IMR-90 (cell line): ENCODE data around the gene MOB2. TPM values are rescaled to one million over a fixed set of nuclear protein-coding genes. Genes with fewer than 3 reads are reported as not detected.

ENCODE experiments used
- ATAC-seq: fragments of 200-7000 bp; cut with Tn5 transposase; 2 replicates; pipeline ENCODE4 v1.9.1; 2020; ENCODE audit warnings: low read depth, mild to moderate bottlenecking, moderate library complexity
- BruUV-seq: library from RNA; stranded (reverse); fragments of 400-500 nt; replicated peaks from 2 replicates; lab custom pipeline; 2021; lab: Mats Ljungman, UMichigan
- CTCF ChIA-PET: fragments of 300-600 bp; formaldehyde crosslinking; extraction: SDS; loops from one replicate; lab custom pipeline; 2021; ENCODE audit warnings: antibody characterized with exemption; lab: Yijun Ruan, JAX
- POLR2A ChIA-PET: fragments of 300-600 bp; sonication (Branson Sonifier 250); formaldehyde crosslinking; loops from one replicate; lab custom pipeline; 2022; ENCODE audit warnings: antibody characterized with exemption; ENCODE audit not compliant: unreplicated experiment; lab: Charles Lee
- DNase-seq: peaks from one replicate; pipeline ENCODE4 v3.0.0; 2013
- H2AFZ ChIP-seq: replicated peaks from 2 replicates; pipeline ENCODE3; 2013; ENCODE audit warnings: low read length, mild to moderate bottlenecking; ENCODE audit not compliant: poor library complexity
- H2AK5ac ChIP-seq: 2 replicates; pipeline ENCODE4 v1.6.1; 2013; ENCODE audit warnings: low read depth, low read length, inconsistent platforms
- H2AK9ac ChIP-seq: replicated peaks from 2 replicates; pipeline ENCODE3; 2013; ENCODE audit warnings: mild to moderate bottlenecking, low read depth, low read length, moderate library complexity; ENCODE audit not compliant: poor library complexity
- H2BK120ac ChIP-seq: 2 replicates; pipeline ENCODE4 v1.6.1; 2013; ENCODE audit warnings: low read depth, low read length, inconsistent platforms
- H2BK15ac ChIP-seq: 3 replicates; pipeline ENCODE4 v1.6.1; 2013; ENCODE audit warnings: low read depth, low read length, inconsistent platforms
- H2BK20ac ChIP-seq: 2 replicates; pipeline ENCODE4 v1.6.1; 2013; ENCODE audit warnings: low read depth, mild to moderate bottlenecking, inconsistent platforms, low read length, moderate library complexity
- H2BK5ac ChIP-seq: 2 replicates; pipeline ENCODE4 v1.6.1; 2013; ENCODE audit warnings: mild to moderate bottlenecking, low read depth, low read length, inconsistent platforms; ENCODE audit not compliant: poor library complexity, severe bottlenecking
- H3K14ac ChIP-seq: replicated peaks from 2 replicates; pipeline ENCODE4 v1.6.1; 2013; ENCODE audit warnings: low read depth, low read length, inconsistent platforms
- H3K18ac ChIP-seq: 2 replicates; pipeline ENCODE4 v1.6.1; 2013; ENCODE audit warnings: low read depth, low read length, control low read depth
- H3K23ac ChIP-seq: 2 replicates; pipeline ENCODE4 v1.6.1; 2013; ENCODE audit warnings: low read depth, low read length, inconsistent platforms
- H3K27ac ChIP-seq: 2 replicates; pipeline ENCODE4 v1.5.1; 2013; ENCODE audit warnings: mild to moderate bottlenecking, control low read depth, low read length; ENCODE audit not compliant: insufficient read depth
- H3K27me3 ChIP-seq: 2 replicates; pipeline ENCODE4 v1.6.1; 2013; ENCODE audit warnings: low read length; ENCODE audit not compliant: control insufficient read depth, insufficient read depth
- H3K36me3 ChIP-seq: 2 replicates; pipeline ENCODE4 v1.6.1; 2013; ENCODE audit warnings: low read length, mixed read lengths; ENCODE audit not compliant: control insufficient read depth, insufficient read depth
- H3K4ac ChIP-seq: 2 replicates; pipeline ENCODE4 v1.6.1; 2013; ENCODE audit warnings: low read depth, low read length, inconsistent platforms
- H3K4me1 ChIP-seq: 2 replicates; pipeline ENCODE4 v1.6.1; 2013; ENCODE audit warnings: low read length, mixed read lengths; ENCODE audit not compliant: control insufficient read depth, insufficient read depth
- H3K4me2 ChIP-seq: 2 replicates; pipeline ENCODE4 v1.6.1; 2013; ENCODE audit warnings: low read depth, mild to moderate bottlenecking, control low read depth, low read length, moderate library complexity
- H3K4me3 ChIP-seq: 2 replicates; pipeline ENCODE4 v1.5.1; 2013; ENCODE audit warnings: low read depth, mild to moderate bottlenecking, control low read depth, low read length, moderate library complexity; ENCODE audit not compliant: insufficient read depth
- H3K56ac ChIP-seq: 2 replicates; pipeline ENCODE4 v1.6.1; 2013; ENCODE audit warnings: low read length, inconsistent platforms; ENCODE audit not compliant: insufficient read depth; ENCODE audit errors: extremely low read depth
- H3K79me1 ChIP-seq, 2 experiments: 2 replicates each; pipeline ENCODE4 v1.6.1; 2013; ENCODE audit warnings: low read length in 2 of 2, inconsistent platforms in 1 of 2, low read depth in 1 of 2
- H3K9ac ChIP-seq: 2 replicates; pipeline ENCODE4 v1.6.1; 2013; ENCODE audit warnings: low read depth, low read length, control low read depth
- H3K9me1 ChIP-seq: 2 replicates; pipeline ENCODE4 v1.6.1; 2013; ENCODE audit warnings: low read length, inconsistent platforms; ENCODE audit not compliant: insufficient read depth
- H3K9me3 ChIP-seq: 2 replicates; pipeline ENCODE4 v1.6.1; 2013; ENCODE audit warnings: low read length; ENCODE audit not compliant: control insufficient read depth, insufficient read depth
- H4K20me1 ChIP-seq: 2 replicates; pipeline ENCODE4 v1.6.1; 2013; ENCODE audit warnings: low read length, inconsistent platforms; ENCODE audit not compliant: insufficient read depth
- H4K5ac ChIP-seq: 2 replicates; pipeline ENCODE4 v1.6.1; 2013; ENCODE audit warnings: mild to moderate bottlenecking, low read depth, low read length, control low read depth
- H4K8ac ChIP-seq, 2 experiments: 2 replicates each; pipeline ENCODE4 v1.6.1; 2013; ENCODE audit warnings: low read depth in 2 of 2, low read length in 2 of 2, control low read depth in 1 of 2, inconsistent platforms in 1 of 2
- H4K91ac ChIP-seq: 2 replicates; pipeline ENCODE4 v1.6.1; 2013; ENCODE audit warnings: low read depth, low read length, inconsistent platforms; ENCODE audit not compliant: insufficient read depth
- BHLHE40 ChIP-seq: fragments of 150-350 bp; IDR thresholded peaks from 2 replicates; pipeline ENCODE4 v1.6.1; 2016; ENCODE audit warnings: mild to moderate bottlenecking, low read depth, low read length
- CEBPB ChIP-seq: IDR thresholded peaks from 2 replicates; pipeline ENCODE4 v1.6.1; 2012; ENCODE audit warnings: low read depth, low read length, improper control_type of control experiment
- CHD1 ChIP-seq: IDR thresholded peaks from 2 replicates; pipeline ENCODE4 v1.6.1; 2012; ENCODE audit warnings: low read depth, low read length, improper control_type of control experiment
- CTCF ChIP-seq: conservative IDR thresholded peaks from 2 replicates; pipeline ENCODE4 v1.5.1; 2012; ENCODE audit warnings: mild to moderate bottlenecking, low read depth, low read length, improper control_type of control experiment
- FOS ChIP-seq: fragments of 150-350 bp; IDR thresholded peaks from 2 replicates; pipeline ENCODE4 v1.6.1; 2016; ENCODE audit warnings: low read depth, low read length
- MAFK ChIP-seq: IDR thresholded peaks from 2 replicates; pipeline ENCODE4 v1.6.1; 2012; ENCODE audit warnings: low read depth, low read length, improper control_type of control experiment
- MAZ ChIP-seq: IDR thresholded peaks from 2 replicates; pipeline ENCODE4 v1.6.1; 2012; ENCODE audit warnings: low read depth, mild to moderate bottlenecking, low read length, improper control_type of control experiment, moderate library complexity, borderline replicate concordance
- MXI1 ChIP-seq: IDR thresholded peaks from 2 replicates; pipeline ENCODE4 v1.6.1; 2012; ENCODE audit warnings: low read depth, mild to moderate bottlenecking, low read length, moderate library complexity, borderline replicate concordance
- NFE2L2 ChIP-seq: fragments of 150-350 bp; IDR thresholded peaks from 2 replicates; pipeline ENCODE4 v1.6.1; 2016; ENCODE audit warnings: low read depth, mild to moderate bottlenecking, low read length
- POLR2A ChIP-seq: IDR thresholded peaks from 2 replicates; pipeline ENCODE4 v1.6.1; 2012; ENCODE audit warnings: mild to moderate bottlenecking, low read depth, low read length
- RAD21 ChIP-seq: IDR thresholded peaks from 2 replicates; pipeline ENCODE4 v1.6.1; 2012; ENCODE audit warnings: low read length, improper control_type of control experiment
- RCOR1 ChIP-seq: IDR thresholded peaks from 2 replicates; pipeline ENCODE4 v1.6.1; 2012; ENCODE audit warnings: mild to moderate bottlenecking, low read length, improper control_type of control experiment; ENCODE audit not compliant: insufficient replicate concordance
- RFX5 ChIP-seq: IDR thresholded peaks from 2 replicates; pipeline ENCODE4 v1.8.0; 2012; ENCODE audit warnings: low read depth, mild to moderate bottlenecking, low read length, moderate library complexity
- SMC3 ChIP-seq: fragments of 150-350 bp; IDR thresholded peaks from 2 replicates; pipeline ENCODE4 v1.6.1; 2016; ENCODE audit warnings: low read depth, mild to moderate bottlenecking, antibody characterized with exemption, low read length, moderate library complexity
- WGBS, 2 experiments: methylation state at CpG; one replicate each; pipeline versions ENCODE4 v1.1.5 to v1.1.7; 2013; ENCODE audit warnings: missing lambda C conversion rate in 2 of 2; ENCODE audit not compliant: insufficient read length in 1 of 2; ENCODE audit errors: extremely low coverage in 2 of 2; 5-methylcytosine and 5-hydroxymethylcytosine counted together
- dilution Hi-C: fragments of 300-500 bp; cut with HindIII; formaldehyde crosslinking; loops from one replicate; pipeline ENCODE4 v1.14.3; 2018; ENCODE audit warnings: low sequenced_read_pairs; ENCODE audit not compliant: unreplicated experiment
- in situ Hi-C: fragments of 300-500 bp; cut with MboI; formaldehyde crosslinking; loops from 3 replicates; pipeline ENCODE4 v1.14.3; 2019; ENCODE audit warnings: low sequenced_read_pairs, inconsistent platforms, mixed read lengths
- intact Hi-C: fragments of 100-400 bp; cut with micrococcal nuclease; formaldehyde crosslinking; loops from 2 replicates; pipeline ENCODE4 v1.10.0; 2022
- polyA plus RNA-seq, 3 experiments: library from polyadenylated mRNA; depleted of rRNA; stranded (reverse); fragments of >200 nt; gene quantifications; 2 replicates each; pipeline ENCODE4 v1.2.3, GENCODE V29; 2012; ENCODE audit warnings: low replicate concordance in 1 of 3
- total RNA-seq: library from RNA; depleted of rRNA; stranded (reverse); fragments of >200 nt; gene quantifications from 2 replicates; pipeline ENCODE4 v1.2.3, GENCODE V29; 2012
- TF ChIP-seq, protein P1 (sequence below): fragments of 150-350 bp; IDR thresholded peaks from 2 replicates; pipeline ENCODE4 v1.6.1; 2016; ENCODE audit warnings: low read depth, mild to moderate bottlenecking, low read length, moderate library complexity, borderline replicate concordance

MOB2 gene
- total and polyA plus RNA-seq, 2 of the 4 experiments (the other 2 are of a cell fraction) = 23.7 to 36.2 TPM

DNA sequence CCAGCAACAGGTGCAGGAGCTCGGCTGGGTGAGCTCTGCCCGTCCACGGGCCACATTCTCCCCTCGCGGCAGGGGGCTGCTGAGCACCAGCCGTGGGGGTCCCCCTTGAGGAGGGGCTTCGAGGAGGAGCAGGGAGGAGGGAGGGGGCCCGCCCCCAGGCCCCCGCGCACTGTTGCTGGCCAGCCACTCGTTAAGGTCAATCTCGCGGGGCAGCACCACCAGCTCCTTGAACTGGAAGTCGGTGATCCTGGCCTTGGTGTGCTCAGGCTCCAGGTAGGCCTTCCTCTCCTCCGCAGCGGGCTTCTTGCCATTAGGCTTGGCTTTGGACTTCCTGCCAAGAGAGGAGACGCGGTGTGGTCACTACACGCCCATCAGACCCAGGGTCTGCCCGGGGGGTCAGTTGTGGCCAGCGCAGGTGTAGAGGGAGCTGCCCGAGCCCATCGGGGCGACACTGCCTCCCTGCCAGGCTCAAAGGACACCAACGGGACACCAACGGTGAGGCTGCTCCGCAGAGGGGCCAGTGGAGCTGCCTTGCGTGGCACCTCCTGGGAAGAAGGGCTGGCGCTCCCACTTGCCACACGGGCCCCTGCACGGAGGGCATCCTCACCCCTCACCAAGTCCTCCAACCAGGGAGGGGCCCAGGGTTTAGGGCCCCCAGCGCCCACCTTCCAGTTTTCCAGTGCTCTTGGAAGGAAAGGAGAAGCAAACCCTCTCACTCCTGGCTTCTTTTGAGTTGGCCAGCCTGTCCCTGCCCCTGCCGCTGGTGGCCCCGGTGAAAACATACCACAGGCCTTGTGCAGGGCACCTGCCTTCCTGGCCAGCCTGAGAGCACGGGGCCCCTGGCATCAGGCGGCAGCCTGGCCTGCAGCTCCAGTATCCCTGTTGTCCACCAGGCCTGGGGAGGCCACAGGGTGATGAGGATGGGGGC lies 5.8 kb downstream of the MOB2 start:
- Histone ChIP-seq H4K20me1 (peaks cover 52% of the 10 kb centered on the region), H3K14ac (no peak overlapping the region), H3K9ac (no peak overlapping the region), H3K27ac (peak overlapping the region; percentile 44; the same call in 1 of the 2 replicates), H3K9me1 (peaks cover 3% of the 10 kb centered on the region; the same call in 1 of the 2 replicates), H3K4me3 (no peak overlapping the region), H4K5ac (no peak overlapping the region), H3K9me3 (no peaks in the 10 kb centered on the region), H3K4ac (no peak overlapping the region), H4K8ac (no peak overlapping the region), H2AK5ac (no peak overlapping the region), H3K27me3 (no peaks in the 10 kb centered on the region), H2AK9ac (no peak overlapping the region), H2AFZ (no peak overlapping the region), H3K36me3 (peaks cover 25% of the 10 kb centered on the region), H2BK5ac (no peak overlapping the region), H3K79me1 (peaks cover 9 to 32% of the 10 kb centered on the region in 2 experiments; a peak in 3 of 4 replicates), H3K56ac (no peak overlapping the region), H3K4me2 (no peak overlapping the region), H2BK120ac (no peak overlapping the region), H3K4me1 (peaks cover 2% of the 10 kb centered on the region; the same call in 1 of the 2 replicates), H3K18ac (no peak overlapping the region; the same call in 1 of the 2 replicates), H2BK20ac (no peak overlapping the region), H3K23ac (no peak overlapping the region), H2BK15ac (no peak overlapping the region), H4K91ac (no peak overlapping the region)
- no peak for DNase-seq
- dilution Hi-C loops (no loop called here), in situ Hi-C loops (no loop called here), intact Hi-C loops (no loop called here)
- 100% methylated on average over 9 of the region's 36 CpGs; no CpG with 5 or more reads in 1 of the 2 experiments for WGBS, 2 experiments
- CTCF ChIA-PET = no interaction called here
- no peak; the same call in 1 of the 2 replicates for ATAC-seq
- POLR2A ChIA-PET = no interaction called here
- no TSS peak for BruUV-seq
- TF ChIP-seq RAD21 = no peak
- TF ChIP-seq CEBPB = no peak
- TF ChIP-seq RFX5 = no peak
- TF ChIP-seq CHD1 = no peak
- no peak for TF ChIP-seq MAZ
- no peak for TF ChIP-seq CTCF
- no peak for TF ChIP-seq MXI1
- no peak for TF ChIP-seq POLR2A
- TF ChIP-seq SMC3 = no peak
- no peak for TF ChIP-seq RCOR1
- no peak for TF ChIP-seq FOS
- TF ChIP-seq, protein P1, sequence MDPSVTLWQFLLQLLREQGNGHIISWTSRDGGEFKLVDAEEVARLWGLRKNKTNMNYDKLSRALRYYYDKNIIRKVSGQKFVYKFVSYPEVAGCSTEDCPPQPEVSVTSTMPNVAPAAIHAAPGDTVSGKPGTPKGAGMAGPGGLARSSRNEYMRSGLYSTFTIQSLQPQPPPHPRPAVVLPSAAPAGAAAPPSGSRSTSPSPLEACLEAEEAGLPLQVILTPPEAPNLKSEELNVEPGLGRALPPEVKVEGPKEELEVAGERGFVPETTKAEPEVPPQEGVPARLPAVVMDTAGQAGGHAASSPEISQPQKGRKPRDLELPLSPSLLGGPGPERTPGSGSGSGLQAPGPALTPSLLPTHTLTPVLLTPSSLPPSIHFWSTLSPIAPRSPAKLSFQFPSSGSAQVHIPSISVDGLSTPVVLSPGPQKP = no peak
- no peak for TF ChIP-seq MAFK
- TF ChIP-seq BHLHE40 = no peak
- no peak for TF ChIP-seq NFE2L2
